Liver (tissue), 9 donors: ENCODE results near the gene GPR39. TPM values are rescaled to one million over a fixed set of nuclear protein-coding genes. Genes with fewer than 3 reads are reported as not detected.

ENCODE experiments used
- DNase-seq: peaks from one replicate; pipeline ENCODE4 v3.0.0-alpha.2; 2017; ENCODE audit warnings: low spot score
- H3K27ac ChIP-seq, 2 donors: one replicate each; pipeline ENCODE4 v1.7.0; 2013; ENCODE audit warnings: inconsistent platforms in 2 of 2, low read length in 2 of 2, control low read depth in 1 of 2, low read depth in 1 of 2, mild to moderate bottlenecking in 1 of 2
- H3K27me3 ChIP-seq, 4 donors: one replicate each; pipeline versions ENCODE4 v1.6.1 to v1.7.0; 2013; ENCODE audit warnings: low read length in 3 of 4, inconsistent platforms in 1 of 4, mild to moderate bottlenecking in 1 of 4, moderate library complexity in 1 of 4; ENCODE audit not compliant: control insufficient read depth in 4 of 4, insufficient read depth in 4 of 4
- H3K36me3 ChIP-seq, 4 donors: one replicate each; pipeline versions ENCODE4 v1.6.1 to v1.7.0; 2013; ENCODE audit warnings: low read length in 3 of 4, mild to moderate bottlenecking in 3 of 4, low read depth in 1 of 4, moderate library complexity in 1 of 4; ENCODE audit not compliant: control insufficient read depth in 4 of 4, insufficient read depth in 3 of 4
- H3K4me1 ChIP-seq, 4 donors: one replicate each; pipeline versions ENCODE4 v1.6.1 to v1.7.0; 2013; ENCODE audit warnings: low read length in 3 of 4, mild to moderate bottlenecking in 3 of 4, moderate library complexity in 1 of 4; ENCODE audit not compliant: control insufficient read depth in 4 of 4, insufficient read depth in 4 of 4
- H3K4me3 ChIP-seq, 3 donors: one replicate each; pipeline versions ENCODE4 v1.6.1 to v1.7.0; 2013; ENCODE audit warnings: low read length in 3 of 3, control low read depth in 1 of 3, low read depth in 1 of 3, mild to moderate bottlenecking in 1 of 3
- H3K9ac ChIP-seq, 2 donors: one replicate each; pipeline ENCODE4 v1.7.0; 2013; ENCODE audit warnings: low read length in 2 of 2, mild to moderate bottlenecking in 2 of 2, moderate library complexity in 2 of 2, control low read depth in 1 of 2, low read depth in 1 of 2
- H3K9me3 ChIP-seq, 4 donors: one replicate each; pipeline versions ENCODE4 v1.6.1 to v1.7.0; 2013; ENCODE audit warnings: low read length in 3 of 4; ENCODE audit not compliant: control insufficient read depth in 4 of 4
- EGR1 ChIP-seq, 2 donors: IDR thresholded peaks; 2 replicates each; pipeline ENCODE4 v1.6.1; 2016 to 2018; ENCODE audit warnings: antibody characterized with exemption in 2 of 2, low read depth in 2 of 2
- FOXA1 ChIP-seq: IDR thresholded peaks from 2 replicates; pipeline ENCODE4 v1.6.1; 2016; ENCODE audit warnings: antibody characterized with exemption
- FOXA2 ChIP-seq: IDR thresholded peaks from 2 replicates; pipeline ENCODE4 v1.6.1; 2016; ENCODE audit warnings: antibody characterized with exemption
- GABPA ChIP-seq, 2 donors: IDR thresholded peaks in 1 of 2; conservative IDR thresholded peaks in 1 of 2; 2 replicates each; pipeline ENCODE4 v1.6.1; 2016; ENCODE audit warnings: antibody characterized with exemption in 2 of 2, mild to moderate bottlenecking in 1 of 2, moderate library complexity in 1 of 2
- HNF4A ChIP-seq, 2 donors: conservative IDR thresholded peaks; 2 replicates each; pipeline ENCODE4 v1.6.1; 2016; ENCODE audit warnings: antibody characterized with exemption in 2 of 2, mild to moderate bottlenecking in 2 of 2
- HNF4G ChIP-seq: IDR thresholded peaks from 2 replicates; pipeline ENCODE4 v1.6.1; 2016; ENCODE audit warnings: antibody characterized with exemption
- JUND ChIP-seq, 2 donors: IDR thresholded peaks; 2 replicates each; pipeline ENCODE4 v1.6.1; 2016; ENCODE audit warnings: antibody characterized with exemption in 2 of 2
- NR2F2 ChIP-seq: IDR thresholded peaks from 2 replicates; pipeline ENCODE4 v1.6.1; 2016; ENCODE audit warnings: antibody characterized with exemption
- RXRA ChIP-seq, 2 donors: IDR thresholded peaks; 2 replicates each; pipeline ENCODE4 v1.6.1; 2017 to 2018; ENCODE audit warnings: antibody characterized with exemption in 2 of 2, mild to moderate bottlenecking in 1 of 2
- SP1 ChIP-seq: IDR thresholded peaks from 2 replicates; pipeline ENCODE4 v1.6.1; 2018; ENCODE audit warnings: antibody characterized with exemption, mild to moderate bottlenecking
- TAF1 ChIP-seq: conservative IDR thresholded peaks from 2 replicates; pipeline ENCODE4 v1.6.1; 2016; ENCODE audit warnings: antibody characterized with exemption, mild to moderate bottlenecking
- YY1 ChIP-seq: IDR thresholded peaks from 2 replicates; pipeline ENCODE4 v1.6.1; 2016; ENCODE audit warnings: antibody characterized with exemption, mild to moderate bottlenecking
- WGBS: extraction: QIAGEN DNeasy Blood & Tissue Kit; methylation state at CpG from one replicate; pipeline ENCODE4 v1.1.7; 2013; 5-methylcytosine and 5-hydroxymethylcytosine counted together
- polyA plus RNA-seq, 2 donors: library from polyadenylated mRNA; stranded (reverse) in 1 of 2; unstranded in 1 of 2; fragments of 200-250 nt in 1 of 2; fragments of >200 nt in 1 of 2; fragmentation: Nextera tagmentation in 1 of 2; extraction: Ambion mirVana in 1 of 2; gene quantifications; one replicate each; pipeline versions ENCODE4 v1.2.1 to v1.2.3, GENCODE V29; 2013 to 2015
- total RNA-seq, 2 donors: library from RNA; depleted of rRNA; stranded (reverse); fragments of >200 nt; gene quantifications; one replicate each; pipeline ENCODE4 v1.2.3, GENCODE V29; 2014
- TF ChIP-seq, protein P1 (sequence below): IDR thresholded peaks from 2 replicates; pipeline ENCODE4 v1.6.1; 2016; ENCODE audit warnings: antibody characterized with exemption, mild to moderate bottlenecking
- TF ChIP-seq, protein P2 (sequence below): IDR thresholded peaks from 2 replicates; pipeline ENCODE4 v1.6.1; 2016; ENCODE audit warnings: antibody characterized with exemption
- TF ChIP-seq, protein P3 (sequence below): IDR thresholded peaks from 2 replicates; pipeline ENCODE4 v1.6.1; 2016; ENCODE audit warnings: antibody characterized with exemption
- donor health status: healthy.
- donor health status: healthy.
- donor health status: healthy.
- donor health status: healthy.
- donor health status: healthy.

The GPR39 gene
- total and polyA plus RNA-seq, 4 donors = 2.2 to 13.0 (median 2.8) TPM

DNA sequence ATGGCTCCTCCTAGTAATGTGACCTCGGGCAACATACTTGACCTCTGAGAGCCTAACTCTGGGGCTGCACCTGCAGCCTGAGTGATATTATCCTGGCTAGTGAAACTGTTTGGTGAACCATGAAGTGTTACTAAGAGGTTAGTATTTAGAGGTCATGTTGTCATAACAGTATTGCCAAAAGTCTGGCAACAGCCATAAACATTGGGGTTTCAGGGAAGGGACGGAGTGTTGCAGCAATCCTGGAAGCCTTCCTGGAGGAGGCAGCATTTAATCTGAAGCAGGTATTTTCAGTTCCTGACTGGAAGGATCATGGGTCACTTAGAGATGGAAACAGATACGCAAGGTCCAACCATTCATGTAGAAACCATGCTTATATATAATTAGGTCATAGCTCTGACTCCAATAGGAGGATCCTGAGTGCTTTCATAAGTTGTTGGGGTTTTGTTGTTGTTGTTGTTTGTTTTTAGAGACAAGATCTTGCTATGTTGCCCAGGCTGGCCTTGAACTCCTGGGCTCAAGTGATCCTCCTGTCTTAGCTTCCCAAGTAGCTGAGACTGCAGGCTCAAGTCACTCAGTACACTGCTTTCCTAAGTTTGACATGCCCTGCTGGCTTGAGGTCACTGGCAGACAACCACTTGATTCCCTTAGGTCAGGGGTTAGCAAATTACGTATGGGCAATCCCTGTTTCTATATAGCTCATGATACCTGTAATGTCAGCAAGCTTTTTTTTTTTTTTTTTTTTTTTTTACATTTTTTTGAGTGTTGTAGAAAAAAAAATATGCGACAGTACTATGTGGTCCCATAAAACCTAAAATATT, 21.5 kb downstream of the GPR39 start:
- H3K9ac ChIP-seq = no peak overlapping the region
- no peaks in the 10 kb centered on the region for H3K9me3 ChIP-seq
- H3K4me3 ChIP-seq = no peak overlapping the region
- H3K27ac ChIP-seq = no peak overlapping the region
- H3K36me3 ChIP-seq = peaks cover 0 to 4% (median 0%) of the 10 kb centered on the region in 4 donors
- TF ChIP-seq EGR1 (IDR thresholded peaks at IDR 0.05; ENCODE audit: low read depth in 2 of 2) = no peak
- TF ChIP-seq GABPA (IDR thresholded peaks at IDR 0.05 in 1 of 2, conservative IDR thresholded peaks at IDR 0.05 in 1 of 2) = no peak
- TF ChIP-seq SP1 = no peak
- TF ChIP-seq HNF4A (conservative IDR thresholded peaks at IDR 0.05) = no peak
- no peak for TF ChIP-seq TAF1
- no peak for TF ChIP-seq FOXA1
- TF ChIP-seq, protein P1, sequence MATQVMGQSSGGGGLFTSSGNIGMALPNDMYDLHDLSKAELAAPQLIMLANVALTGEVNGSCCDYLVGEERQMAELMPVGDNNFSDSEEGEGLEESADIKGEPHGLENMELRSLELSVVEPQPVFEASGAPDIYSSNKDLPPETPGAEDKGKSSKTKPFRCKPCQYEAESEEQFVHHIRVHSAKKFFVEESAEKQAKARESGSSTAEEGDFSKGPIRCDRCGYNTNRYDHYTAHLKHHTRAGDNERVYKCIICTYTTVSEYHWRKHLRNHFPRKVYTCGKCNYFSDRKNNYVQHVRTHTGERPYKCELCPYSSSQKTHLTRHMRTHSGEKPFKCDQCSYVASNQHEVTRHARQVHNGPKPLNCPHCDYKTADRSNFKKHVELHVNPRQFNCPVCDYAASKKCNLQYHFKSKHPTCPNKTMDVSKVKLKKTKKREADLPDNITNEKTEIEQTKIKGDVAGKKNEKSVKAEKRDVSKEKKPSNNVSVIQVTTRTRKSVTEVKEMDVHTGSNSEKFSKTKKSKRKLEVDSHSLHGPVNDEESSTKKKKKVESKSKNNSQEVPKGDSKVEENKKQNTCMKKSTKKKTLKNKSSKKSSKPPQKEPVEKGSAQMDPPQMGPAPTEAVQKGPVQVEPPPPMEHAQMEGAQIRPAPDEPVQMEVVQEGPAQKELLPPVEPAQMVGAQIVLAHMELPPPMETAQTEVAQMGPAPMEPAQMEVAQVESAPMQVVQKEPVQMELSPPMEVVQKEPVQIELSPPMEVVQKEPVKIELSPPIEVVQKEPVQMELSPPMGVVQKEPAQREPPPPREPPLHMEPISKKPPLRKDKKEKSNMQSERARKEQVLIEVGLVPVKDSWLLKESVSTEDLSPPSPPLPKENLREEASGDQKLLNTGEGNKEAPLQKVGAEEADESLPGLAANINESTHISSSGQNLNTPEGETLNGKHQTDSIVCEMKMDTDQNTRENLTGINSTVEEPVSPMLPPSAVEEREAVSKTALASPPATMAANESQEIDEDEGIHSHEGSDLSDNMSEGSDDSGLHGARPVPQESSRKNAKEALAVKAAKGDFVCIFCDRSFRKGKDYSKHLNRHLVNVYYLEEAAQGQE = no peak
- TF ChIP-seq HNF4G = no peak
- no peak for TF ChIP-seq YY1
- TF ChIP-seq, protein P2, sequence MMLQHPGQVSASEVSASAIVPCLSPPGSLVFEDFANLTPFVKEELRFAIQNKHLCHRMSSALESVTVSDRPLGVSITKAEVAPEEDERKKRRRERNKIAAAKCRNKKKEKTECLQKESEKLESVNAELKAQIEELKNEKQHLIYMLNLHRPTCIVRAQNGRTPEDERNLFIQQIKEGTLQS = no peak
- TF ChIP-seq, protein P3, sequence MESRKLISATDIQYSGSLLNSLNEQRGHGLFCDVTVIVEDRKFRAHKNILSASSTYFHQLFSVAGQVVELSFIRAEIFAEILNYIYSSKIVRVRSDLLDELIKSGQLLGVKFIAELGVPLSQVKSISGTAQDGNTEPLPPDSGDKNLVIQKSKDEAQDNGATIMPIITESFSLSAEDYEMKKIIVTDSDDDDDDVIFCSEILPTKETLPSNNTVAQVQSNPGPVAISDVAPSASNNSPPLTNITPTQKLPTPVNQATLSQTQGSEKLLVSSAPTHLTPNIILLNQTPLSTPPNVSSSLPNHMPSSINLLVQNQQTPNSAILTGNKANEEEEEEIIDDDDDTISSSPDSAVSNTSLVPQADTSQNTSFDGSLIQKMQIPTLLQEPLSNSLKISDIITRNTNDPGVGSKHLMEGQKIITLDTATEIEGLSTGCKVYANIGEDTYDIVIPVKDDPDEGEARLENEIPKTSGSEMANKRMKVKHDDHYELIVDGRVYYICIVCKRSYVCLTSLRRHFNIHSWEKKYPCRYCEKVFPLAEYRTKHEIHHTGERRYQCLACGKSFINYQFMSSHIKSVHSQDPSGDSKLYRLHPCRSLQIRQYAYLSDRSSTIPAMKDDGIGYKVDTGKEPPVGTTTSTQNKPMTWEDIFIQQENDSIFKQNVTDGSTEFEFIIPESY = no peak
- no peak for TF ChIP-seq NR2F2
- no peak for TF ChIP-seq FOXA2
- no peak for TF ChIP-seq JUND (IDR thresholded peaks at IDR 0.05)
- TF ChIP-seq RXRA (IDR thresholded peaks at IDR 0.05) = no peak
- H3K27me3 ChIP-seq = no peaks in the 10 kb centered on the region
- WGBS = 86% methylated on average over 5 of the region's 5 CpGs
- no peak for DNase-seq
- no peaks in the 10 kb centered on the region for H3K4me1 ChIP-seq

DNA sequence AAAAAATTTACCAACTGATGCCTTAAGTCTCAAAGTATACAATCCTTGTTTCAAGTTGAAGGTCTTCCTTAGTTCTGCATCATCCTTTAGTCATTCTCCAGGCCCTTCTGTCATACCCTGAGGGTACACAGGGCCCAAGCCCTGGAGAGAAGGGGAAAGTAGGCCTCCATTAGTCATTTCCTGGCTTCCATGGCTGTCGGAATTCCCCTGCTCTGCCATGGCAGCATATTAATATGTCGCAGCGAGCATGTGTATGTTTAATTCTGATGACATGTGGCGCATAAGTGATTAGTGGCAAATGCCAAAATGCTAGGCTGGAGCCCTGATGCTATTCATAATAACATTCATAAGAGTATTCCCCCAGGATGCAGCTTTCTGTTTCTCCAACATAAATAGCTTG, 22.1 kb downstream of the GPR39 start:
- TF ChIP-seq HNF4G = no peak
- Histone ChIP-seq H3K9me3 (no peaks in the 10 kb centered on the region), H3K27ac (no peak overlapping the region), H3K9ac (no peak overlapping the region), H3K36me3 (peaks cover 0 to 2% (median 0%) of the 10 kb centered on the region in 4 donors), H3K4me3 (no peak overlapping the region), H3K27me3 (no peaks in the 10 kb centered on the region), H3K4me1 (no peaks in the 10 kb centered on the region)
- WGBS = 82% methylated on average over 4 of the region's 4 CpGs
- no peak for DNase-seq
